Activated effector memory CD4-positive, alpha-beta T cell treated with anti-CD3 and anti-CD28 coated beads, Interleukin-2, amount 50 U/mL, for 16 hours (primary cell): ENCODE data around the gene COL26A1.
"Not testable (repeated sequence)": the region's sequence is repeated elsewhere in the genome, so short reads cannot be mapped to it uniquely, and the experiment has no call there.

Source experiments
- DNase-seq: peaks from one replicate; pipeline ENCODE4 v3.0.0-alpha.2; 2020

Gene COL26A1

DNA sequence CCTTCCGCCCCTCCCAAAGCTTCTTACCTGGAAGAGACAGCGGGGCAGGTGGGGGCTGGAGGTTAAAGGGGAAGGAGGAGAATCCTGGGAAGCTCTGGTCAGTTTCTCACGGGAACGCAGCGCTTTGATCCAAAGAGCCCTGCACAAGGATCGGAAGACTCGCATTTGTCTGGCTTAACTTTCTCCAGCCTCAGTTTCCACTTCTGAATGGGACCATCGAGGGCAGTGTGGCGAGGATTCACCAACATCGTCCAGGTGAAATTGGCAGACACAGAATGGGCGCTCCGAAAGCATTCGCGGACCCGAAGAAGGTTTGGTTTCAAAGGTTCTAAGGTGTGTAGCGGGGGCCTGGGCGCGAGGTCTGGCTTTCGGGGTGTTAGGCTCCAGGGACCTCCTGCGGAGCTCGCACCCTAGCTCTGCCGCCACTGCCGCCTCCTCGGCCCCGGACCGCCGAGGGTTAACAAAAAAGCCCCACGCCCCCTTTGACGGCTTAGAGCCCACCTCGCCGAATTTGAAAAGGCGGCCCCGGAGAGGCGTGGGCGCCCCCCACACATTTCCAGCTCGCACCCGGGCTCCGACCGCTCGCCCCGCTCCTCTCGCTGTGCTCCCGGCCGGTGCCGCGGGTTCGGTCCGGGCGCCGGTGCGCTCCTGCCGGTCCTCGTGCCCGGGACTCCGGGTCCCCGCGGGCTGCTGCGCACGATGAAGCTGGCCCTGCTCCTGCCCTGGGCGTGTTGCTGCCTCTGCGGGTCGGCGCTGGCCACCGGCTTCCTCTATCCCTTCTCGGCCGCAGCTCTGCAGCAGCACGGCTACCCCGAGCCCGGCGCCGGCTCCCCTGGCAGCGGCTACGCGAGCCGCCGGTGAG is at the start of gene COL26A1:
TSS of gene COL26A1 (plus strand) at position 542 of the 862 bp plus-strand sequence. CDS start at position 700, 158 bp downstream.
- no peak for DNase-seq

DNA sequence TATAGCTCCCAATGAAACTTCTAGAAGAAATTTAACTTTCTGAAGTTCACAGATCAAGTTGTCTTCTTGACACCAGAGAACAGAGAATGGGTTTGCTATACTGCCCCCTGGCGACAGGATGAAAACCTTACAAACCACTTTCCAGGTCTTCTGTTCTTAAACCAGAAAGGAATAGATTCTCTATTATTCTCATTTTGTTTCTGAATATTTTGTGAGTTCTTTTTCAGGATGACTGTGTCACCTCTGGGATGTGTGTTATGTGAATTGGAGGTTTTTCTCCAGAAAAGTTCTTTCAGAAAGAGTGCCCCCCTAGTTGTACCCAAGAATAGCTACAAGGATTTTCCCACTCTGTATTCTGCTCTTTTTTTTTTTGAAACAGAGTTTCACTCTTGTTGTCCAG is 47.3 kb upstream of the COL26A1 start:
- DNase-seq: peak; percentile 80

DNA sequence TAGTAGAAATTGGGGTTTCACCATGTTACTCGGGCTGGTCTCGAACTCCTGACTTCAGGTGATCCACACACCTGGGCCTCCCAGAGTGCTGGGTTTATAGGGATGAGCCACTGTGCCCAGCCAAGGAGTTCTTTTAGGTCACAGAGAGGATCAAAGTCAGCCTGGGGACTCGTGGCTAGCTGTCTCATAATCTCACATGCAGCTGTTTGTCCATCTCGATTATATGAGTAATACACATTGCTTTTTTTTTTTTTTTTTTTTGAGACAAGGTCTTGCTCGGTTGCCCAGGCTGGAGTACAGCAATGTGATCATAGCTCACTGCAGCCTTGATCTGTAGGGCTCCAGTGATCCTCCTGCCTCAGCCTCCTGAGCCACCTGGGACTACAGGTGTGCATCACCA is 43.3 kb upstream of the COL26A1 start:
- no peak for DNase-seq

DNA sequence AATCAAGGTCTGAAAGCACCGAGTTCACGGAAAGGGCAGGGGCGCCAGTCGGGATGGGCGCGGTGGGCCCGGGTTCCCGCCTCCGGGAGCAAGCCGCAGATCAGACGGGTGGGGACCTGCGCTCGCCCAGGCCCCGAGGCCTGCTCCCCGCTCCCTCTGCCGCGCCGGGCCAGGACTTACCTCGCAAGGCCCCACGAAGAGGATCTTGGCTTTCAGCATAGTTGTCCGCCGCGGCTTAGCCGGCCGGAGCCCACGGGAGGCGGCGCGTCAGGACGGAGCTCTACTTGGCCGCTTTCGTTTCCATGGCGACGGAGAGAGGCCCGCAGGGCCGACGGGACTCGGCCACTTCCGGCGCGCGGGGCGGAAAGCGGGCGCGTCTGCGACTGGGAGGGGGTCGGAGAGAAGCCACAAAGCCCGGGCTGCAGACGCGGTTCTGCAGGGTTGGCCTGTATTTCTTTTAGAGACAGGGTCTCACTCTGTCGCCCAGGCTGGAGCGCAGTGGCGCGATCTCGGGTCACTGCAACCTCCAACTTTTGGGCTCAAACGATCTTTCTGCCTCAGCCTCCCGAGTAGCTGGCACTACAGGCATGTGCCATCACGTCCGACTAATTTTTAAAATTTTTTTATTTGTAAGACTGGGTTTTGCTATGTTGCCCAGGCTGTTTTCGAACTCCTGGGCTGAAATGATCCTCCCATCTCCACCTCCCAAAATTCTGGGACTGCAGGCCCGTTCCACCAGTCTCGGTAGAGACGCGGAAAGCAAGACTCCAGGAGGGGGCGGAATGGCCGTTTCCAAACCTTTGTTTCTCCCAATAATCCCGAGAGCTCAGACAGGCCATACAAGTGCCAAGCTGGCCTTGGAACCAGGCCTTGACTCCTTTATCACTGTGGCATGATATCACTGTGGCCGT is 40.9 kb upstream of the COL26A1 start, which contains the start of gene IFT22:
TSS of gene IFT22 (minus strand) at position 322 of the 911 bp plus-strand sequence. CDS start at position 219, 103 bp downstream.
- DNase-seq: peak; percentile 94

DNA sequence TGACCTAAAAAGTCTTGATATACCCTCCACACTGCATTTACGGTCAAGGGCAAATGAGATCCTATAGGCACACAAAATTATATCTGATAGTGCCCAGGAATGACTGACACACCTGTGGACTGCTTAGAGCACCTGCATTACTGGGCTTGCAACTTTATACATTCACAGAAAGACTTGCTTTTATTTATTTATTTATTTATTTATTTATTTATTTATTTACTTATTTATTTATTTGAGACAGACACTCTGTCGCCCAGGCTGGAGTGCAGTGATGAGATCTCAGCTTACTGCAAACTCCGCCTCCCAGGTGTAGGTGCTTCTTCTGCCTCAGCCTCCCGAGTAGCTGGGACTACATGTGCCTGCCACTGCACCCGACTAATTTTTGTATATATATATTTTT is 34.5 kb upstream of the COL26A1 start:
- no peak for DNase-seq

DNA sequence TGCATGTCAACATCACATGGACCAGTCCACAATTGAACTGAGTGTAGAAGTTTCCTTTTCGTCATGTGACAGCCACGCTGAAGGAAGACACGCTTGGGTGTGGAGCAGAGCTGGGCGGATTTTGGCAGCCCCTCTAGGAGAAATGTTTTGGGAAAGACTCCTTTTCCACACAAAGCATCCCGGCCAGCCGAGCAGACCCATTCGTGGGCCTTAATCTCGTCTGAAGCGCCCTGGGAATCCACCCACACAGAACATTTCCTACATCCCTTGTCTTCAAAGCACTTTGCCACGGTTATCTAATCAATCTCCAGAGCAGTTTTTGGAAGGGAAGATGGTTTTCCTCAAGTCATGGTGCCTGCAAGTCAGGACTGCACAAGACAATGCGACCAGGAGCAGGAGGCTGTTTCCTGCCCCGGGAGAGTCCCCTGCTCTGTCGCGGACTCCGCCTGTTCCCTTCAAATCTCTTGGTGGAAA is 32.6 kb upstream of the COL26A1 start:
- DNase-seq: no peak

DNA sequence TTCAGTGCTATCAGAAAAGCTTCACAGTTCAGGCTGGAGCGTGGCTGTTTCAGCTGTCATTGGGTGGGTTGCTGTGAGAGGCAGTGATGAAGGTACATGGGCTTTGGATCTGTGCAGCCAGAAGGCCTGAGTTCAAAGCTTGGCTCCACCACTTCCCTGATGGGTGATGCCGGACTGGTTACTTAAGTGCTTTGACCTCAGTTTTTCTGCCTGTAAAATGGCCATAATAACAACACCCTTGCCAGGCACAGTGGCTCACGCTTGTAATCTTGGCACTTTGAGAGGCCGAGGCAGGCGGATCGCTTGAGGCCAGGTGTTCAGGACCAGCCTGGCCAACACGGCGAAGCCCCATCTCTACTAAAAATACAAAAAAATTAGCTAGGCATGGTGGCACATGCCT is 30.6 kb upstream of the COL26A1 start:
- no peak for DNase-seq

DNA sequence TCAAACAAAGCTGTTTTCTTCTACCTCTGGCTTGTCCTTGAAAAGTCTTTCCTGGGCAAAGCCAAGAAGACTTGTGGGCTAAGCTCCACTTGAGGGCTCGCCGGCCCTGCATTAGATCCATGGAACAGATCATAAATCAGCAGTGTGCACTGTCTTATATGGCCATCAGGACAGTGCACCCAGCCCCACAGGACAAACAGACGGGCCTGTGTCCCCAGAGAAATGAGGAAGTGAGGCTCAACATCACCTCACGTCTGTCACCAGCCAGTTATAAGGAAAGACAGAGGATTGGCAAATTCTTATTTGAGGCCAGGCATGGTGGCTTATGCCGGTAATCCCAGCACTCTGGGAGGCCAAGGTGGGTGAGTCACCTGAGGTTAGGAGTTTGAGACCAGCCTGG is 28.8 kb upstream of the COL26A1 start:
- no peak for DNase-seq

DNA sequence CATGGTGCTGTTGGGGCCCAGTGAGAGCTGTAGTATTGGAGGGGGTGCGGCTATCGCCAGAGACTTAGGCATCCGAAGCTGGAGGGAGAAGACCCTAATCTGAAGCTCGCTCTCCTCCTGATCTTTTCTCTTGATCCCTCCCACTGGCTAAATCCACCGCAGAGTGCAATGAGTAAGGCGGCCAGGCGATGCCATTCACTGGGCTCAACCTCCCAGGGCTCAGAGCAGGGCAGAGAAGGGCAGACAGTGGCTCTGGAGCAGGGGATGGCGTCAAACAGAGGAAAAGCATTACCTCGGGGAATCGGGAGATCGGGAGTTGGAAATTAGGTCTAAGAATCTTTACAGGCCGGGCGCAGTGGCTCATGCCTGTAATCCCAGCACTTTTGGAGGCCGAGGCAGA is 22.3 kb upstream of the COL26A1 start:
- no peak for DNase-seq

DNA sequence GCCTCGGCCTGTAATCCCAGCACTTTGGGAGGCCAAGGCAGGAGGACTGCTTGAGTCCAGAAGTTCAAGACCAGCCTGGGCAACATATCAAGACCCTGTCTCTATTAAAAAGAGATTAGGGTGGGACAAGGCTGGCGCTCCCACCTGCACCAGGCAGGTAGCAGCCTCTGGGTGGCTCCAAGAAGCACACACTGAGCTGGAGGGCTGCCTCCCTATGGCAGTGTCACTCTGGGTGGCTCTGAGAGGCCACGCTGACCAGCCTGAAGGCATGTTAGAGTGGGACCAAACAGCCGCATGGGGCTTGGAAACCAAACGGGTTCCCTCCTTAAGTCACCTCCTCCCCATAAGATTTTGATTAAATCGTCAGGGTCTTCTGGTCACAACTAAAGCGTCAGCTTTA is 19.8 kb upstream of the COL26A1 start:
- DNase-seq: no peak

DNA sequence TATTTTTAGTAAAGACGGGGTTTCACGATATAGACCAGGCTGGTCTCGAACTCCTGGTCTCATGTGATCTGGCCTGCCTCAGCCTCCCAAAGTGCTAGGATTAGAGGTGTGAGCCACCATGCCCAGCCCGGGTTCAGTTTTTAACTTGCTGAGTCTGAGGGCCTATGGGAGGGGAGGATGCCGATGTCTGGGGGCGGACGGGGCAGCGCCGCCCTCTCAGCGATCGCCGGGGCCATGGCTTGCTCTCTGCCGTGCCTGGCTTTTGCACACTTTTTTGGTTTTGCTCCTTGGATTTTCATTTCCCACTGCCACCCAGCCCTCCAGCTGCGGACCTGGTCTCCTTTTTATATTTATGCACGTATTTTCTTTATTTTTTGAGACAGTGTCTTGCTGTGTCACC is 15.2 kb upstream of the COL26A1 start:
- no peak for DNase-seq

DNA sequence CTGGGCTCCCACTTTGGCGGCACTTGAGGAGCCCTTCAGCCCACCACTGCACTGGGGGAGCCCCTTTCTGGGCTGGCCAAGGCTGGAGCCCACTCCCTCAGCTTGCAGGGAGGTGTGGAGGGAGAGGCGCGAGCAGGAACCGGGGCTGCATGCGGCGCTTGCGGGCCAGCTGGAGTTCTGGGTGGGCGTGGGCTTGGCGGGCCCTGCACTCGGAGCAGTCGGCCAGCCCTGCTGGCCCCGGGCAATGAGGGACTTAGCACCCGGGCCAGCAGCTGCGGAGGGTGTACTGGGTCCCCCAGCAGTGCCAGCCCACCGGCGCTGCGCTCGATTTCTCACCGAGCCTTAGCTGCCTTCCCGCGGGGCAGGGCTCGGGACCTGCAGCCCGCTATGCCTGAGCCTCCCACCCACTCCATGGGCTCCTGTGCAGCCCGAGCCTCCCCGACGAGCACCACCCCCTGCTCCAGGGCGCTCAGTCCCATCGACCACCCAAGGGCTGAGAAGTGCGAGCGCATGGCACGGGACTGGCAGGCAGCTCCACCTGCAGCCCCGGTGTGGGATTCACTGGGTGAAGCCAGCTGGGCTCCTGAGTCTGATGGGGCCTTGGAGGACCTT is 14.1 kb upstream of the COL26A1 start:
- DNase-seq: not testable (repeated sequence)

DNA sequence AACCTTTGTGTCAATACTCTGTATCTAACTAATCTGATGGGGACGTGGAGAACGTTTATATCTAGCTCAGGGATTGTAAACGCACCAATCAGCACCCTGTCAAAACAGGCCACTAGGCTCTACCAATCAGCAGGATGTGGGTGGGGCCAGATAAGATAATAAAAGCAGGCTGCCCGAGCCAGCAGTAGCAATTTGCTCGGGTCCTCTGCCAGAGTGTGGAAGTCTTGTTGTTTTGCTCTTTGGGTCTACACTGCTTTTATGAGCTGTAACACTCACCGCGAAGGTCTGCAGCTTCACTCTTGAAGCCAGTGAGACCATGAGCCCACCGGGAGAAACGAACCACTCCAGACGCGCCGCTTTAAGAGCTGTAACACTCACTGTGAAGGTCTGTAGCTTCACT is 13.4 kb upstream of the COL26A1 start:
- DNase-seq: not testable (repeated sequence)

DNA sequence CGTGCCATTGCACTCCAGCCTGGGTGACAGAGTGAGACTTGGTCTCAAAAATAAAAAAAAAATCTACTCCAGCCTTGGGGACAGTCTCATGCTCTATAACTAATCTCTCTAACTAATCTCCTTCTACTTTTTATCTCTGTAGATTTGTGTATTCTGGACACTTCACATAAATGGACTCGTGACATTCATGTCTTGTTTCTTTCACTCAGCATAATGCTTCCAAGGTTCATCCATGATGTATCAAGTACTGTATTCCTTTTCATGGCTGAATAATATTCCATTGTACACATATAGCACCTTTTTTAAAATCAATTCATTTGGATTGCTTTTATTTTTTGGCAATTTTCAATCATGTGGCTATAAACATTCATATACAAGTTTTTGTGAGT is 9.8 kb upstream of the COL26A1 start:
- no peak for DNase-seq

DNA sequence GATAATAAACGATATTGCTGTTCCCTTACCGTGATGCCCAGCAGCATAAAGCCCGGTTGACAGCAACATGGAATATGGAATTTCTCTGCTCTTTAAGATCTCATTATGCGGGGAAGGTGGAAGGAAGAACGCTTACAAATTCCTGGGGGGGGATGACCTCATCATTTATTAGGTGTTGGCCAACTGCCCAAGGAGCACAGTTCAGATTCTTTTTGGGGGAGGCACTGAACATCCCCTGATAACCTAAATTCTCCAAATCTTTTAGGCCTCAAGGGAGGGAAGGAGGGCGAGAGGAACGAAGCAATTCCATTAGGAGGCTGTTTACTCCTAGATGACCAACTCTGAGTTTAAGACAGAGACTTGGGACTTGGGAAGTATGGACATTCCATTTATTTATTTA is 5.2 kb upstream of the COL26A1 start:
- no peak for DNase-seq

DNA sequence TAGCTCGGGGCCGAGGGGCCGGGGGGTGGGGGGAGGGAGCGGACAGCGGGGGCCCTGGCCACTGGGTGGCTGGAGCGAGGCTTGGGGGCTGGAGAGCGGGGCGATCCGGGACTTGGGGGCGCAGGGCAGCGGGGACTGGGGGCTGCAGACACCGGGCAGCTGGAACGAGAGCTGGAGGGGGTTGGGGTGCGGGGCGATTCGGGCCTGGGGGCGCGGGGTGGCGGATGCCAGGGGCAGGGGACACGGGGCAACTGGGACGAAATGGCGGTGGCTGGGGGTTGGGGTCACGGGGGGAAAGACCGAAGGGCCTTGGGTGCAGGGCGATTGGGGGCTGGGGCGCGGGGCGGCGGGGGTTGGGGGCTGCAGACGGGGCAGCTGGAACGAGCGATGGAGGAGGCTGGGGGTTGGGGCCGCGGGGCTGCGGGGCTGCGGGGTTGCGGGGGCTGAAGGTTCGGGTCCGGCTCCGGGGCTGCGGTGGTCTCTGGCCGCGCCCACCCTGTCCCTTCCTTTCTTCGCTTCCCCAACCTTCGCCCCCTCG is 590 bp downstream of the COL26A1 start:
- no peak for DNase-seq

DNA sequence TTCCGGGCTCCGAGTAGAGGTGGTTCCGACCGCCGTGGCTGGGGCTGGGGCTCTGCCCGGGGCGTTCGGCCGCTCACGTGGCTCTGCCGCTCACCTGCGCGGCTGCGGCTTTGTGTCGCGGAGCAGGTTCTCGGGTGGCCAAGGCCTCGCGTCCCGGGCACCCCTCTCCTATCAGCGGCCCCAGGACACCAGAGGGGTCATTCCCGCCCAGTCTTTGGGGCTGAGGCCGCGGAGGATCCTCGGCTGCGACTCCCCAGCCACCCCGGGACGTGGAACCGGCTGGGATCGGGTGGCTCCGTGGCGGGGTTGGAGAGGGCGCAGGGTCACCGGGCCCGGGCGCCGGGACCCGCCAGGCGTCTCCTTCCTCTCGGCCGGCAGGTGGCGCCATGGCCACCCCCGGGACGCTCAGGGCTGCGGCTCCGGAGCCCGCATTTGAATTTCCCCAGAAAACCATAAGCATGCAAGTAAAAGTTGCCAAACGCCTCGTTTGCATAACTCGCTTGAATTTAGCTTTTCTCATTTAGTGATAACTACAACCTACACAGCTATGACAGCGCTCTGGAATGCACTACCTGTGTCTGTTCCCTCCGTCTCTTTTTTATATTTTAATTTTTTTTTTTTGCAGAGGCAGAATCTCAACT is 1.2 kb downstream of the COL26A1 start:
- DNase-seq: peak; percentile 87

DNA sequence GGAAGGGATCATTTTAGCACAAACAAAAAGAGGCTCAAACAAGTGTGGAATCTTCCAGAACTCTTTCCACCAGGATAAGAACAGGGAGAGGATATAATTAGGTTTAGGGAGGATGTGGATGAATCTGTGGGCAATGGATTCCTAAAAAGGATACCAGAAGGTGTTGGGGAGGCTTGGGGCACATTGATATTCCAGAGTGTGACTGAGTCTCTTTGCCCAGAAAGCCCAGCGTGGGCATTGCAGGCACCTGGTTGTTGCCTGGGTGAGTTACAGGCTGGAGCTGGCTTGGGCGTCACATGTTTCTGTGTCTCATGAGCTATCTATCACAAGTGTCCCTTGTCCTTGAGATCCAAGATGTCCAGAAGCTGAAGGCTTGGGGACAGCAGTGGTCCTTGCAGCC is 3.3 kb downstream of the COL26A1 start:
- DNase-seq: no peak

DNA sequence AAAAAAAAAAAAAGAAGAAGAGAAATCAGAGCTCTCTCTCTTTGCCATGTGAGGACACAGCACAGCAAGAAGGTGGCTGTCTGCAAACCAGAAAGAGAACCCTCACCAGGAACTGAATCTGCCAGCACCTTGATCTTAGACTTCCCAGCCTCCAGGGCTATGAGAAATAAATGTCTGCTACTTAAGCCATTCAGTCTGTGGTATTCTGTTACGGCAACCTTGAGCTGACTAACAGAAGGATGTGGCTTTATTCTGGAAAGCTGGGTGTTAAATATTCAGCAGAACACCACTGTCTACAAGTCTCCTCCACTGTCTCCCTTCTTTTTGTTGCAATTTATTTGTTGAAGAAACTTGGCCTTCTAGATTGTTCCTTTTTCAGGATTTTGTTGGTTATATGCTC is 5.0 kb downstream of the COL26A1 start:
- DNase-seq: no peak

DNA sequence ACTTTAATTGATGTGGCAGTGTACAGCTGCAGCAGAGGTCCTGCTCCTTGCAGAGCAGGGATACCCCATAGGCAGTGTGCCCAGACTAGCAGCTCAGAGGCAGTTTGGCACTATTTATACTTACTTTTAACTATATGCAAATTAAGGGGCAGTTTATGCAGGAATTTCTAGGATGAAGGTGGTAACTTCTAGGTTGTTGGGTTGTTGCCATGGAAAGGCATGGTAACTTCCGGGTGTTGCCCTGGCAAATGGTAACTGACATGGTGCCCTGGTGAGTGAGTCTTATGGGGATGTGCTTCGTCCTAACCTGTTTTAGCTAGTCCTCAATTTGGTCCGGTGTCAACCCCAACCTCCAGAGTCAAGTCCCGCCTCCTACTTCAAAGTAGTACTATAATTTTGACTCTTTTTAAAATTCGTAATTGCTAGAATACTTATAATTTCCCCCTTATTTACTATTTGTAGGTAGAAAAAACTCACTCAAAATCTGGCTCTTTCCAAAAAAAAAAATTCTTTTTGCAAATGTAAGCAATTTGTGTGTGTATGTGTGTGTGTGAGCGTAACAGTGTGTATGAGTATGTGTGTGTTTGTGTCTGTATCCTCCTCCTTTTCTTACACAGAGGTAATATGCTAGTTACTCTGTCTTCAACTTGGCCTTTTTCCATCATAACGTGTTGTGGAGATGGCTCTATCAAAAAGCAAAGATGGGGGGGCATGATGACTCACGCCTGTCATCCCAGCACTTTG is 5.9 kb downstream of the COL26A1 start:
- no peak for DNase-seq

DNA sequence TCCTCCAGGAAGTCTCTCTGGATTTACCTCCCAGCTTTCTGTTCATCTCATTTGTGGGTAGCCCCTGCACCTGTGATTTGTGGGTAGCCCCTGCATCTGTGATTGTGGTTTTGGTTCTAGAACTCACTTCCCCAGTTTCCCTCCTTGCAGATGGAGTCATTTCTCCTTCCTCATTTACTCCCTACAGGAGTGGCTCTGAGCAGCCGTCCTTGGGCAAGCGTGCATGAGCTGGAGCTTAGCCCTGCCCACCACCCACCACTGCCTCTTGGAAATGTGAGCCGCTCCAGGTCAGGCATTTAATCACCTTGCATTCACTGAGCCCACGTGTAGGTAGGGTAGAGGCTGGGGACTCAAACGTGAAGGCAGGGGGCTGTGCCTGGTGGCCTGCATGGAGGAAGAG is 8.2 kb downstream of the COL26A1 start:
- DNase-seq: no peak
